Prostate gland (tissue), 2 donors: ENCODE data around the gene CAB39L.

ENCODE experiments used
- CTCF ChIP-seq, 4 experiments: fragments of 200-600 bp in 2 of 4; fragments of 450-650 bp in 2 of 4; sonication (generic) in 2 of 4; IDR thresholded peaks; 1 replicate in 3 of 4; 2 replicates in 1 of 4; pipeline ENCODE4 v1.5.1; 2016 to 2019; ENCODE audit warnings: antibody characterized with exemption in 4 of 4, mild to moderate bottlenecking in 2 of 4, moderate library complexity in 2 of 4
- POLR2A ChIP-seq: fragments of 450-650 bp; IDR thresholded peaks from one replicate; pipeline ENCODE4 v1.6.1; 2016; ENCODE audit warnings: antibody characterized with exemption, mild to moderate bottlenecking

- TF ChIP-seq POLR2A, result no peak
- TF ChIP-seq CTCF (IDR thresholded peaks at IDR 0.05), result no peak
These were observed 103.7 kb downstream of the CAB39L start for GRCh38 chr13:49340161-49340560.
